HG02763 (cell line): ENCODE results near the gene FZD4.
"Not testable (repeated sequence)": the region's sequence is repeated elsewhere in the genome, so short reads cannot be mapped to it uniquely, and the experiment has no call there.

Experiments
- ATAC-seq: cut with Tn5 transposase; IDR thresholded peaks from one replicate; pipeline ENCODE4 v1.9.1; 2021; ENCODE audit warnings: mild to moderate bottlenecking, moderate library complexity; ENCODE audit not compliant: unreplicated experiment

The FZD4 gene

GRCh38 chr11:86955361-86956120, at the start of gene FZD4:
FZD4 (minus strand) TSS chr11:86955395; CDS start chr11:86955085, 310 bp downstream.
- ATAC-seq: peak; percentile 94

GRCh38 chr11:87004281-87004680, 49.1 kb upstream of the FZD4 start:
- not testable (repeated sequence) for ATAC-seq

- no peak for ATAC-seq
Observed at GRCh38 chr11:87002918-87003317, 47.7 kb upstream of the FZD4 start.

GRCh38 chr11:86999859-87000753, 44.9 kb upstream of the FZD4 start:
- ATAC-seq: no peak

- ATAC-seq: no peak
Observed at GRCh38 chr11:86999388-86999787, 44.2 kb upstream of the FZD4 start.

GRCh38 chr11:86996953-86997570, 41.9 kb upstream of the FZD4 start:
- no peak for ATAC-seq

GRCh38 chr11:86993031-86993430, 37.8 kb upstream of the FZD4 start:
- no peak for ATAC-seq

- not testable (repeated sequence) for ATAC-seq
Observed at GRCh38 chr11:86992340-86992739, 37.1 kb upstream of the FZD4 start.

GRCh38 chr11:86991341-86991740, 36.1 kb upstream of the FZD4 start:
- no peak for ATAC-seq

- no peak for ATAC-seq
Observed at GRCh38 chr11:86990515-86990914, 35.3 kb upstream of the FZD4 start.

- ATAC-seq: no peak
Observed at GRCh38 chr11:86990031-86990430, 34.8 kb upstream of the FZD4 start.

GRCh38 chr11:86988351-86988881, 33.2 kb upstream of the FZD4 start:
- no peak for ATAC-seq

- ATAC-seq: no peak
Observed at GRCh38 chr11:86987679-86988078, 32.5 kb upstream of the FZD4 start.

GRCh38 chr11:86984701-86985100, 29.5 kb upstream of the FZD4 start:
- no peak for ATAC-seq

- ATAC-seq: no peak
Observed at GRCh38 chr11:86983021-86983488, 27.9 kb upstream of the FZD4 start.

- no peak for ATAC-seq
Observed at GRCh38 chr11:86981777-86982540, 26.8 kb upstream of the FZD4 start.

- ATAC-seq: no peak
Observed at GRCh38 chr11:86980086-86980796, 25.0 kb upstream of the FZD4 start.

GRCh38 chr11:86978756-86979608, 23.8 kb upstream of the FZD4 start:
- no peak for ATAC-seq

- no peak for ATAC-seq
Observed at GRCh38 chr11:86978247-86978646, 23.1 kb upstream of the FZD4 start.
